SU-DHL-6 (cell line): Measurements from ENCODE around the gene CACNB3.

Source experiments
- H2AFZ ChIP-seq: fragments of 200-600 bp; sonication (generic); 2 replicates; pipeline ENCODE4 v1.6.1; 2014; ENCODE audit warnings: low read depth, mild to moderate bottlenecking, moderate library complexity, mixed read lengths, antibody characterized with exemption, low read length; ENCODE audit not compliant: severe bottlenecking
- H3F3A ChIP-seq: fragments of 200-600 bp; shearing (Covaris generic); 2 replicates; pipeline ENCODE4 v1.6.0; 2016; ENCODE audit warnings: antibody characterized with exemption, mild to moderate bottlenecking; ENCODE audit not compliant: insufficient read depth
- H3K27ac ChIP-seq: fragments of 200-600 bp; sonication (generic); 2 replicates; pipeline ENCODE4 v1.5.1; 2016; ENCODE audit warnings: low read depth, mild to moderate bottlenecking, low read length, moderate library complexity, mixed read lengths
- H3K27me3 ChIP-seq: fragments of 200-600 bp; sonication (generic), shearing (Covaris generic); 2 replicates; pipeline ENCODE4 v1.6.0; 2014; ENCODE audit warnings: mild to moderate bottlenecking, low read length
- H3K36me3 ChIP-seq: fragments of 200-600 bp; sonication (generic); 2 replicates; pipeline ENCODE4 v1.6.1; 2014; ENCODE audit warnings: mild to moderate bottlenecking, low read length, mixed read lengths
- H3K4me2 ChIP-seq: fragments of 300-600, 200-600 bp; shearing (Covaris generic), sonication (generic); 2 replicates; pipeline ENCODE4 v1.6.0; 2014; ENCODE audit warnings: low read length, low read depth, mild to moderate bottlenecking; ENCODE audit not compliant: poor library complexity, severe bottlenecking
- H3K4me3 ChIP-seq: fragments of 200-600 bp; sonication (generic); 2 replicates; pipeline ENCODE4 v1.5.1; 2014; ENCODE audit warnings: antibody characterized with exemption, low read length, mild to moderate bottlenecking, mixed read lengths; ENCODE audit not compliant: insufficient read depth, poor library complexity, severe bottlenecking
- H3K79me2 ChIP-seq: fragments of 200-600 bp; sonication (generic); 2 replicates; pipeline ENCODE4 v1.6.1; 2014; ENCODE audit warnings: mild to moderate bottlenecking, low read length, moderate library complexity; ENCODE audit not compliant: insufficient read depth
- H3K9ac ChIP-seq: fragments of 200-600 bp; sonication (generic); 2 replicates; pipeline ENCODE4 v1.7.0; 2014; ENCODE audit warnings: mild to moderate bottlenecking, low read length
- H3K9me2 ChIP-seq: fragments of 200-600 bp; sonication (generic); replicated peaks from 2 replicates; pipeline ENCODE4 v1.6.1; 2014; ENCODE audit warnings: low read length; ENCODE audit not compliant: insufficient read depth
- H3K9me3 ChIP-seq: fragments of 200-600 bp; sonication (generic); 2 replicates; pipeline ENCODE4 v1.6.1; 2014; ENCODE audit warnings: low read length, mixed read lengths; ENCODE audit not compliant: insufficient read depth
- H4K20me1 ChIP-seq: fragments of 200-600 bp; sonication (generic); 2 replicates; pipeline ENCODE4 v1.6.1; 2014; ENCODE audit warnings: low read depth, mild to moderate bottlenecking, antibody characterized with exemption, low read length, moderate library complexity, mixed read lengths
- EZH2phosphoT487 ChIP-seq: fragments of 200-600 bp; sonication (generic), shearing (Covaris generic); conservative IDR thresholded peaks from 2 replicates; pipeline ENCODE4 v1.6.1; 2018; ENCODE audit warnings: mild to moderate bottlenecking, antibody characterized with exemption, low read length, moderate library complexity, mixed read lengths
- TF ChIP-seq, protein P1 (sequence below): fragments of 200-600 bp; sonication (generic); IDR thresholded peaks from one replicate; pipeline ENCODE4 v1.5.1; 2017; ENCODE audit warnings: antibody characterized with exemption, mild to moderate bottlenecking, low read length, moderate library complexity; ENCODE audit not compliant: insufficient read depth, poor library complexity, severe bottlenecking

Gene CACNB3

GRCh38 chr12:48800457-48800856 is 17.8 kb upstream of the CACNB3 start:
- Histone ChIP-seq H2AFZ (no peak overlapping the region), H3K4me3 (no peak overlapping the region), H3K4me2 (no peak overlapping the region), H3K79me2 (no peaks in the 10 kb centered on the region), H3K9me2 (no peaks in the 10 kb centered on the region), H4K20me1 (no peaks in the 10 kb centered on the region), H3K27me3 (no peaks in the 10 kb centered on the region), H3K27ac (no peak overlapping the region), H3K36me3 (no peaks in the 10 kb centered on the region), H3K9me3 (no peaks in the 10 kb centered on the region), H3K9ac (no peak overlapping the region), H3F3A (no peaks in the 10 kb centered on the region)
- TF ChIP-seq, protein P1, sequence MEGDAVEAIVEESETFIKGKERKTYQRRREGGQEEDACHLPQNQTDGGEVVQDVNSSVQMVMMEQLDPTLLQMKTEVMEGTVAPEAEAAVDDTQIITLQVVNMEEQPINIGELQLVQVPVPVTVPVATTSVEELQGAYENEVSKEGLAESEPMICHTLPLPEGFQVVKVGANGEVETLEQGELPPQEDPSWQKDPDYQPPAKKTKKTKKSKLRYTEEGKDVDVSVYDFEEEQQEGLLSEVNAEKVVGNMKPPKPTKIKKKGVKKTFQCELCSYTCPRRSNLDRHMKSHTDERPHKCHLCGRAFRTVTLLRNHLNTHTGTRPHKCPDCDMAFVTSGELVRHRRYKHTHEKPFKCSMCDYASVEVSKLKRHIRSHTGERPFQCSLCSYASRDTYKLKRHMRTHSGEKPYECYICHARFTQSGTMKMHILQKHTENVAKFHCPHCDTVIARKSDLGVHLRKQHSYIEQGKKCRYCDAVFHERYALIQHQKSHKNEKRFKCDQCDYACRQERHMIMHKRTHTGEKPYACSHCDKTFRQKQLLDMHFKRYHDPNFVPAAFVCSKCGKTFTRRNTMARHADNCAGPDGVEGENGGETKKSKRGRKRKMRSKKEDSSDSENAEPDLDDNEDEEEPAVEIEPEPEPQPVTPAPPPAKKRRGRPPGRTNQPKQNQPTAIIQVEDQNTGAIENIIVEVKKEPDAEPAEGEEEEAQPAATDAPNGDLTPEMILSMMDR: no peak
- TF ChIP-seq EZH2phosphoT487: no peak

- Histone ChIP-seq H3K27me3 (no peaks in the 10 kb centered on the region), H3K9me2 (no peaks in the 10 kb centered on the region), H2AFZ (no peak overlapping the region), H3K36me3 (no peaks in the 10 kb centered on the region), H3K9me3 (no peaks in the 10 kb centered on the region), H3F3A (no peaks in the 10 kb centered on the region), H3K9ac (no peak overlapping the region), H4K20me1 (no peaks in the 10 kb centered on the region), H3K4me2 (no peak overlapping the region), H3K4me3 (no peak overlapping the region), H3K79me2 (no peaks in the 10 kb centered on the region), H3K27ac (no peak overlapping the region)
- TF ChIP-seq, protein P1: no peak
- TF ChIP-seq EZH2phosphoT487: no peak
Observed at GRCh38 chr12:48800971-48801370, 17.3 kb upstream of the CACNB3 start.

- no peak overlapping the region for H3K9ac ChIP-seq
- H3K27me3 ChIP-seq: no peaks in the 10 kb centered on the region
- H3K4me2 ChIP-seq: no peak overlapping the region
- H3K36me3 ChIP-seq: no peaks in the 10 kb centered on the region
- TF ChIP-seq, protein P1: no peak
- no peak for TF ChIP-seq EZH2phosphoT487
- H3F3A ChIP-seq: no peaks in the 10 kb centered on the region
- H3K9me2 ChIP-seq: no peaks in the 10 kb centered on the region
- no peak overlapping the region for H3K27ac ChIP-seq
- H3K9me3 ChIP-seq: no peaks in the 10 kb centered on the region
- H2AFZ ChIP-seq: no peak overlapping the region
- no peak overlapping the region for H3K4me3 ChIP-seq
- no peaks in the 10 kb centered on the region for H4K20me1 ChIP-seq
- no peaks in the 10 kb centered on the region for H3K79me2 ChIP-seq
Observed at GRCh38 chr12:48803675-48804074, 14.6 kb upstream of the CACNB3 start.
